CD4-positive, alpha-beta T cell treated with Interleukin-17A for 4 hours (primary cell): ENCODE results near the gene C6orf15.

Experiments
- DNase-seq: peaks from one replicate; pipeline ENCODE4 v3.0.0-alpha.2; 2020; ENCODE audit warnings: mixed read lengths

Gene C6orf15

DNA sequence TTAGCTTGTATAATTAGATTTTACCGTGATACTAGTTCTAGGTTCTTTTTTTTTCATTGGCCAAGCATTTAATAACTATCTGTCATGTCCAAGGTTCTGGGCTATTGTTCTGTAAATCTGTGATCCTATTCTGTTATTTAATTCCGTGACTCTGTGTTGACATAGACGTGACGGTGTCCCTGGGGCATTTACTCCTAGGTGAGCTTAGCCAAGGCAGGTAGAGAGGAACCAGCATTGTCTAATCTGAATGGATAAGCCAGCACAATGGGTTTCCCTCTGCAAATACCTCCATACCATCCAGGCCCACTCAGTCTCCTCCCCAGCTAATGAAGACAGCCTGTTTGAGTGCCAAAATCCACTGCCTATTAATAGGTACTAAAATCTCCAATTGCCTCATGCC is 16.8 kb upstream of the C6orf15 start:
- no peak for DNase-seq

- DNase-seq = peak; percentile 86
These were observed 15.8 kb upstream of the C6orf15 start for GRCh38 chr6:31128093-31128676.

DNA sequence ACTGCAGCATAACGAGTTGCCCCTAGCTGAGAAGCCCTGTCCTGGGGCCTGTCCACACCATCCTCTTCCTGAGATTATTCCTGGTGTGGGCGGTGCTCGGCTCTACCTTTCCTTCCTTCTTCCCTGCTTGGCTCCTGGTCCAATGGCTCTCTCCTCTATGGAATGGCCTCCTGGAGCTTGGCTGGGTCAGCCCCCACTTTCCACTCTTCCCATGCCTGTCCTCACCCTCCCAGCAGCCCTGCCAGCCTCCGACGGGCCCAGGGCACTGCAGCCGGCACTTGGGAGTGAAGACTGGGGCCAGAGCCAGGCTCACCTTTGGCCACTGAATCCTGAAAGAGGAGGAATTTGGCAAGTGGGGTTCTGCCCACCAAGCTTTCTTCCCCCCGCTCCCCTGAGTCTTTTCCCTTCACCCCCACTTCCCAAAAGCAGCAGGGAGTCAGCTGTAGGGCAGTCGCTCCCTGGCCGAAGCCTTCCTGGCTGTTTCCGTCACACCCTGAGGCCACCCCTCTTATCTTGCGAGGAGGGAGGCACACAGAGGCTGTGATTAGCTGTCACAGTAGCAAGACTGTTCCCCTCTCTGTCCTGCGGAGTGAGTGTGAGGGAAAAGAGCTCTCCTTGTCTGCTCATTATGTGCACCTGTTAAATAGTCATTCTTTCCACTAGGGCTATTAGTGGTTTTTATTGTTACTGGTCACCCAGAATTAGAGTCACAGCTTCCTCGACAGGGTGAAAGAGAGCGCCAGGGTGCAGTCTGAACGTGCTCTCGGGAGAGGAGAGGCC is 14.2 kb upstream of the C6orf15 start:
- DNase-seq = no peak

GRCh38 chr6:31125586-31126363 is 13.4 kb upstream of the C6orf15 start:
- no peak for DNase-seq

- no peak for DNase-seq
These were observed 12.8 kb upstream of the C6orf15 start for GRCh38 chr6:31125162-31125561.

GRCh38 chr6:31122791-31123706 is 10.7 kb upstream of the C6orf15 start:
- no peak for DNase-seq

DNA sequence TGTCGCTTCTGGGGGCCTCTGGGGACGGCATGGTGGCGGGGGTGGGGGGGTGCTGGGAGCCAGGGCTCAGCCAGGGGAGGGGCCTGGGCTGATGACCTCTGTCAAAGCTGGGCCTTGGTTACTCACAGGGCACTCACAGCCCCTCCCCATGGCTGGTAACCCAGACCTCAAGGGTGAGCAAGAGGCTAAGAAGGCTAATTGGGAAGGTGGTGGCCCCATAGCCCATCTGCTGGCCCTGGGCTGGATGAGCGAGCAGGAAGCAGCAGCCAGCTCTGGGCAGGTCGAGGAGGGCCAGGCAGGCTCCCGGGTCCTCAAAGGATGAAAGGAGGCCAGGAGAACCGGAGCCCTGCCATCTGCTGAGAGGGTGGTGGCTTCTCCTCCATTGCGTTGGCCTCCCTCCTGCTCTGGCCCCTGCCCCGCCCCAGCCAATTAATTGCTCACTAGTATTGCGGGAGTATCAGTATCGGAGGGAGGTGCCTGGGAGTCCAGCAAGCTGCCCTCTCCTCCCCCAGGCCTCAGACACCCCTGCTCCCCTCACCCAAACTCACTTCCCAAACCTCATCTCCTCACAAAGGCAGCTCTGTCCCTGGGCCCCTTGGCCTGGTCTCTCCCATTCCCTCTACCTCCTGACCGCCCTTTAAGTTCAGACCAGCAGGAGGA is 8.9 kb upstream of the C6orf15 start:
- no peak for DNase-seq

GRCh38 chr6:31120151-31120915 is 8.0 kb upstream of the C6orf15 start, which contains the start of gene CDSN:
Gene CDSN (minus strand): TSS chr6:31120446. CDS start chr6:31120419, 27 bp downstream.
- DNase-seq = no peak

DNA sequence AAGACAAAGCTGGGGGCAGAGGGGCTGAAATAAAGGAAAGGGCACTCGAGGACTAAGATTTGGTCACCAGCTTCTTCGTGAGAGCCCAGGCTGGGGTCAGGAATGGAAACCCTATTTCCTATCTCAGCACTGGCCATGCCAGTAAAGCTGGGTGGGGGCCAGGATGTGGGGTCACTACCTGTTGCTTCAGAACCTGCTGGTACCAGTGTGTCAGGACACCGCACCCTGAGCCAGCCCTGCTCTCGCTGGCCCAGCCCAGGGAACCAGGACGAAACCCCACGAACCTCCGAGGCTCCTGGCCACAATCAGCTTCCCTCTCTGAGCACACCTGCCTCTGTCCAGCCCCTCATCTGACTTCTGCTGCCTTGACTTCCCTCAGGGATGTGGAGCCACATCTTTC is 5.8 kb upstream of the C6orf15 start:
- DNase-seq = no peak

DNA sequence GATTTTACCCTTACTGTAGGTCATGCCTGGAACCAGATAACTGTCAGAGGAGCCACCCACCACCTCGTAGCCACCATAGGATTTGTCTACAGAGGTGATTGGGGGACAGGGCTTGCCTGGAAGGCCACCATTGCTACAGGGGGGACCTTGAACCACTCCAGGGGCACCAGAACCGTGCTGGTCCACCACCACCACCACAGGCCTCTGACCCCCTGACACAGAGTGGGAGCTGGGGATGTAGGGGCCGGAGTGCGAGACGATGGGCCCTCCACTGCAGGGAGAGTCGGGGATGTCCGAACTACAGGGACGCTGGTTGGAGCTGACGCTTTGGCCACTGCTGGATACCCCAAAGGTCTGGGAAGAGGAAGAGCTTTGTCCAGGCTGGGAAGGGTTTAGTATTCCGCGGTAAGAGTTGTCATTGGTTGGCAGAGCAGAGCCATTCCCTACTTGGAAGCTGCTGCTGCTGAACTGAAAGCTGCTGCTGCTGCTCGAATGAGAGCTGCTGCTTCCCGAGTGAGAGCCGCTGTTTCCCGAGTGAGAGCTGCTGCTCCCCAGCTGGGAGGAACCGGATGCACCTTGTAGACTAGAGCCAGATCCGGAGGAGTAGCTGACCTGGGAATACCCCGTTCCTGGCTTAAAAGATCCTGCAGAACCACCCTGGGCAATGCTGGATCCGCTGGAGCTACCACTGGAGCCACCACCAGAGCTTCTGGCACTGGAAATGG is 4.4 kb upstream of the C6orf15 start:
- no peak for DNase-seq

DNA sequence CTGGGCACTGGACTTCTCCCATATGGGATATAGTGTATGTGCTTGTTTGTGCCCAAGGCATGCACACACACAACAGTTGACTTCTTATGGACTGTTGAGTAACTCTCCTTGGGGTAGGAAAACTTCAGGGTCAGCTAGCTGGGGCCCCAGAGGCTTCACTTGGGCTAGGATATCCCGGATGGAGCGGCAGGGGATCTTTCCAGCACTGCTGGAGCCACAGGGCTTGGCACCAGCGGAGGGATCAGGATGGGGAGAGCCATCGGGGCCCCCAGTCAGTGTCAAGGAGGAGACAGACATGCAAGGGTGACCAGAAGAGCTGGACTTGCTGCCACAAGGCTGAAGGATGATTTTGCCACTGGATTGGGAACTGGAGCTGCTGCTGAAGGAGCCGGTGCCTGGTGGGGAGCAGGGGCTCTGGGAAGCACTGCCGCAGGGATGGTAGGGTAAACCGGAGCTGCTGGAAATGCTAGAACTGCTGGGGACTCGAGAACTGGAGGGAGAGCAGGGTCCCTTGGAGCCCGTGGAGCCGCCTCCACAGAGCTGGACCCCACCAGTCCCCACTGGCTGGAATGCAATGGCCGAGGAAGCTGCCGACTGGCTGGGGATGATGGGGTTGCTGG is 3.7 kb upstream of the C6orf15 start:
- DNase-seq = no peak

DNA sequence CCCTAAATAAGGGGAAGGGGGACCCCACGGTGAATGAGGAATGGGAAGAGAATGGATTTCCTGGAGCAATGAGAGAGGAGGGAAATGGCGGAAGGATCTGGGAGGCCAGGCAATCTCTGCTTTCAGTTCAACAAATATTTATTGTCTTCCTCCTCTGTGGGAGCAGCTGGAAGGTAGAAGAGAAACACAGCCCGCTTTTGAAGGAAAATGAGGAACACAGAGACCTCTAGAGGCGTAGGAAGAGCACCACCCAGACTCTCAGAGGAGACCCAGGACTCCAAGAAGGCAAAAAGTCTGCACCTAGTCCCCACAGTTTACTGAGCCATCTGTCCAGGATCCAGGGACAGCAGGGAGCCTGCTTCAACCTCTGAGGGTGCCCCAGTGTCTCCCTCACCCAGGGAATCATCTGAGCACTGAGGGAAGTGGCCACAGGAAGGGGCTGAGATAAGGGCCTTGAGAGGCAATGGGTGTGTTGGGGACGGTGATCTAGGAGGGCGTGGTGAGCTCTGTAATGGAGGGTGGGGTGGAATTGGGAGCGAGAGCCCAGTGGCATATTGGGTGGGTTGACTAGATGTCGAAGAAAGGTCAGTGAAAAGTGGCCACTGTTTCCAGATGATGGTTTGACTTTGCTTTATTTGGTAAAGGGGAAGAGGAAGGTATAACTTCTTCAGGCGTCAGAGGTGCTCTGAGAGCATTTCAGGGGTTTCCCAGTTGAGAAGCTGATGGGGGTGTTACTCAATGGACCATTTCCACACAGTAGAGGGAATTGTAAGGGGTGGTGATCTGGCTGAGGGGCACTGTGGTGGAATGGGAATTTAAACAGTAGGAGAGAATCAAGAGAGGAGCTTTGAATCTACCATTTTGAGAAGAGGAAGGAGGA is 2.8 kb upstream of the C6orf15 start:
- DNase-seq = no peak

- DNase-seq = no peak
These were observed 2.1 kb upstream of the C6orf15 start, which contains the start of gene PSORS1C1 for GRCh38 chr6:31114541-31114878. Gene PSORS1C1 (plus strand): TSS chr6:31114800. CDS start chr6:31129633, 14,833 bp downstream.

GRCh38 chr6:31113861-31114540 is 1.6 kb upstream of the C6orf15 start:
- DNase-seq = no peak

DNA sequence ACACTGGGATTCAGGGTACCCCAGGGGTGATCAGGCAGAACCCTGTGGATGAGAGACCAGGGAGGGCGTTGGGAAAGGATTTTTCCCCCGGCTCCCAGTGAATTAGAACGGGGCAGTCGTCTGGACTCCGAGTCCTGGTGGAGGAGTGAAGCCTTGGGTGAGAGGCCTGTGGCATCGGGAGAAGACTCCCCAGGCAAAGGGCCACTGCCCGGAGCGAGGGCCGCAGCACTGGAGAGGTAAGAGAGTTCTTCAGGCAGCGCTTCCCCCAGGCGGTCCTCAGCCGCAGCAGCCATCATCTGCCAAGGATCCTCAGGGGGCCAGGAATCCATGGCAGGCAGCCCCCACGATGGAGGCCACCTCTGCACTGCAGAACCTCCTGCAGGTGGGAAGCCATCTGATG is 663 bp downstream of the C6orf15 start:
- no peak for DNase-seq

- DNase-seq = no peak
These were observed 1.4 kb downstream of the C6orf15 start for GRCh38 chr6:31110825-31111582.

- no peak for DNase-seq
These were observed 5.3 kb downstream of the C6orf15 start for GRCh38 chr6:31107052-31107451.

DNA sequence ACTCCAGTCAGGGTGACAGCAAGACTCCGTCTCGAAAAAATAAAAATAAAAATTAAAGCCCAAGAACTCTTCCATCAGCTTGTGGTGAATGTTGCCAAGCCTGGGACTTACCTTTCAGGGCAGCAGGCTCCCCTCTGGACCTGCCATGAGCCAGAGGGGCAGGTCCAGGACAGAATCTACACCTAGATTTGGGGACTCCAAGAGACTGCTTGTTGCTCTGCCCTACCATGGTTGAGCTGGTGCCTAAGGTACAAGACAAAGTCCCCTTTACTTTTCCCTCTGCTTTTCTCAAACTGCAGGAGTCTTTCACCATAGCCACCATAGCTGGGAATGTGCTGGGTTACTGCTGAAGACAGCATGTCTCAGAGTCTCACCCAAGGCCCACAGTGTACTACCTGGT is 9.2 kb downstream of the C6orf15 start:
- no peak for DNase-seq
